HFFc6 (cell line): ENCODE data around the gene CACNA1G. TPM values are rescaled to one million over a fixed set of nuclear protein-coding genes. Genes with fewer than 3 reads are reported as not detected.

Experiments used
- DNase-seq: peaks from one replicate; pipeline ENCODE4 v3.0.0-alpha.2; 2018
- H3K27ac Mint-ChIP-seq: 2 replicates; pipeline ENCODE4 v1.8.0; 2020; ENCODE audit warnings: mild to moderate bottlenecking, mixed read lengths
- H3K27me3 Mint-ChIP-seq: 2 replicates; pipeline ENCODE4 v1.8.0; 2021; ENCODE audit warnings: mild to moderate bottlenecking, moderate library complexity, mixed read lengths; ENCODE audit not compliant: insufficient read depth
- H3K36me3 Mint-ChIP-seq: 2 replicates; pipeline ENCODE4 v1.8.0; 2021; ENCODE audit warnings: low read depth, mixed read lengths
- H3K4me1 Mint-ChIP-seq: 2 replicates; pipeline ENCODE4 v1.8.0; 2020; ENCODE audit warnings: low read depth, mixed read lengths
- H3K4me3 Mint-ChIP-seq: 2 replicates; pipeline ENCODE4 v1.8.0; 2020; ENCODE audit warnings: mild to moderate bottlenecking, moderate library complexity, mixed read lengths
- H3K9me3 Mint-ChIP-seq: 2 replicates; pipeline ENCODE4 v1.8.0; 2020; ENCODE audit warnings: mild to moderate bottlenecking, mixed read lengths
- total RNA-seq, 6 experiments: library from RNA; stranded (reverse); fragmentation: NEBNext Ultra II Directional; extraction: Animal tissue kit (Norgen Biotek cat#: 25700); gene quantifications; 2 replicates in 1 of 6; 3 replicates in 5 of 6; pipeline ENCODE4 v1.2.3, GENCODE V29; 2021
- TF ChIP-seq, protein P1 (sequence below): fragments of 200-600 bp; sonication (generic); IDR thresholded peaks from 2 replicates; pipeline ENCODE4 v1.5.0; 2021; ENCODE audit warnings: antibody characterized with exemption, mild to moderate bottlenecking

Gene CACNA1G
- total RNA-seq, 6 experiments from 2014 or later: 0.03 to 0.19 (median 0.05) TPM; not detected in 1

DNA sequence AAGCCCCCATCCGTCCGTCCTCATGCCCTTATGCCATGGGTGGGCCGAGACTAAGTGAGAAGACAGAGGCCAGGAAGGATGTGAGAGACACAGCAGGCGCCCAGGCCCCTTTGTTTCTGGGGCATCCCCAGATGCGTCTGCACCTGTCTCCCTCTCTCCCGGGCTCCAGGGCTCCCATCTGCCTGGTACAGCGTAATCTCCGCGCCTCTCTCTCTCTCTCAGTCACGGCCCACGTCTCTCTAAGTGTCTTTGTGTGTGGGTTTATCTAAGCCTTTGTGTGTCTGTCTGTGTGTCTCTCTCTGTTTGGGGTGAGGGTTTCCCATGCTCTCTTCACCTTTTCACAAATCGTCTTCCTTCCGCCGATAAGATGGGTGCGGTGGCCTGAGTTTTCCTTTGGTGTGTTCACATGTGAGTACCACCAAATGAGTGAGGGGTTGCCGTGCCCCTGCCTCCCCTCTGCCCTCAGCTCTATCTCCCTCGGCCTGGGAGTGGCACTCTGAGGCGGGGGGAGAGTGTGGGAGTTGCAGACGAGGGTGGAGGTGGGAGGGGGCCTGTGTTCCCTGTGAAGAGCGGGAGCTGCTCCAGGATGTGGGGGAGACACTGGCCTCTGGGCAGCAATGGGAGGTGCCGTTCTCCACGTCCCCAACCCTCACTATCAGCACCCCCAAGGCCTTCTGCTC, 48.3 kb downstream of the CACNA1G start:
- Mint-ChIP-seq H3K36me3 (no peaks in the 10 kb centered on the region), H3K4me1 (no peaks in the 10 kb centered on the region), H3K27ac (no peak overlapping the region), H3K4me3 (no peak overlapping the region), H3K9me3 (no peaks in the 10 kb centered on the region), H3K27me3 (peaks cover 43% of the 10 kb centered on the region)
- no peak for DNase-seq
- TF ChIP-seq, protein P1, sequence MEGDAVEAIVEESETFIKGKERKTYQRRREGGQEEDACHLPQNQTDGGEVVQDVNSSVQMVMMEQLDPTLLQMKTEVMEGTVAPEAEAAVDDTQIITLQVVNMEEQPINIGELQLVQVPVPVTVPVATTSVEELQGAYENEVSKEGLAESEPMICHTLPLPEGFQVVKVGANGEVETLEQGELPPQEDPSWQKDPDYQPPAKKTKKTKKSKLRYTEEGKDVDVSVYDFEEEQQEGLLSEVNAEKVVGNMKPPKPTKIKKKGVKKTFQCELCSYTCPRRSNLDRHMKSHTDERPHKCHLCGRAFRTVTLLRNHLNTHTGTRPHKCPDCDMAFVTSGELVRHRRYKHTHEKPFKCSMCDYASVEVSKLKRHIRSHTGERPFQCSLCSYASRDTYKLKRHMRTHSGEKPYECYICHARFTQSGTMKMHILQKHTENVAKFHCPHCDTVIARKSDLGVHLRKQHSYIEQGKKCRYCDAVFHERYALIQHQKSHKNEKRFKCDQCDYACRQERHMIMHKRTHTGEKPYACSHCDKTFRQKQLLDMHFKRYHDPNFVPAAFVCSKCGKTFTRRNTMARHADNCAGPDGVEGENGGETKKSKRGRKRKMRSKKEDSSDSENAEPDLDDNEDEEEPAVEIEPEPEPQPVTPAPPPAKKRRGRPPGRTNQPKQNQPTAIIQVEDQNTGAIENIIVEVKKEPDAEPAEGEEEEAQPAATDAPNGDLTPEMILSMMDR: no peak

DNA sequence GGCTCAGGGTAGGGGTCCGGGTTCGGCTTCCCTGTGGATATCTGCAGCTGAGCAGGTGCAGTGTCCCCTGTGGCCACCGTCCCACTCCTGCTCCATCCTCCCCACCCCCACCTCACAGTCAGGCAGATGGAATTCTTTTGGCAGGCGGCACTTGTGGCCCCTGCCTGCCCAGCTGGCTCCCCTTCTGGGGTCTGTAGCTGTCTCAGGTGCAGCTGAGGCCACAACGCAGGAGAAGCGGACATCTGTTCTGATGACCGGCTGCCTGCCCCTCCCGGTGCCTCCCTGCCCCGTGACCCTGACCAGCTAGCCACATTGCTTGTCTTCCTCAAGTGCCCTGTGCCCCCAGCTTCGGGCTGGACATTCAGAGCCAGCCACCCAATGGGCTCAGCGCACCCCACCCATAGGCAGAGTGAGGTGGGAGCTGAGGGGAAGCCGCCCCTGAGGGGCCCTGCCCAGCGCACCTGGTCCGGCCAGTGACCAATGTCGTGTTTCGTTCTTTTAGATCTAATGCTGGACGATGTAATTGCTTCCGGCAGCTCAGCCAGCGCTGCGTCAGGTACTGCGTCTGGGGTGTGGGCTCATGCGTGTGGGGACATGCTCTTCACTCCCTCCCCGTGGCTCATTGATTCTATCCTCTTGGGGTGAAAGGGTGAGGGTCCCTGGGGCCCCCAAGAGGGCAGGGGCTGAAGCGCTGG, 49.0 kb downstream of the CACNA1G start:
- DNase-seq: no peak
- no peaks in the 10 kb centered on the region for H3K9me3 Mint-ChIP-seq
- no peak overlapping the region for H3K4me3 Mint-ChIP-seq
- TF ChIP-seq, protein P1: no peak
- no peak overlapping the region for H3K27ac Mint-ChIP-seq
- H3K27me3 Mint-ChIP-seq: peaks cover 43% of the 10 kb centered on the region
- no peaks in the 10 kb centered on the region for H3K4me1 Mint-ChIP-seq
- H3K36me3 Mint-ChIP-seq: no peaks in the 10 kb centered on the region

DNA sequence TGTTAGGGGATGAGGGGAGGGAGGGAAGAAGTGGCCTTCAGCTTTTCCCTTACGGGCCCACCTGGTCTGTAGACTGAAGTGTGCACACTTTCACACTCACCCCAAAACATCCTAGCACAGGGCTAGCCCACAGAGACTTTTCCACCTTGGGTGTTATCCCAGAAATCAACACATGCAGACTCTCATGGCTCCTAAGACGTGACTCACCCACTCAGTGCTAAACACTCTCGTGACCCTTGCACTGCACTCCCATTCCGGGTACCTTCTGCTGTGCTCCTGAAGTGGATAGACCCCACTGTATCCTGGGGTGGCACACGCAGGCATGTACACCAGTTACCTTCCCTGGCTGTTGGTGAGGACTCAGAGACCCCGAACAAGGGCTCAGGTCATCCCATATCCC, 51.1 kb downstream of the CACNA1G start:
- Mint-ChIP-seq H3K36me3 (no peaks in the 10 kb centered on the region), H3K27me3 (peaks cover 42% of the 10 kb centered on the region), H3K9me3 (no peaks in the 10 kb centered on the region), H3K4me3 (no peak overlapping the region), H3K27ac (no peak overlapping the region), H3K4me1 (0 out of 2 replicates have a peak, but pooled peaks cover 5% of the 10 kb centered on the region)
- no peak for DNase-seq
- TF ChIP-seq, protein P1: no peak

DNA sequence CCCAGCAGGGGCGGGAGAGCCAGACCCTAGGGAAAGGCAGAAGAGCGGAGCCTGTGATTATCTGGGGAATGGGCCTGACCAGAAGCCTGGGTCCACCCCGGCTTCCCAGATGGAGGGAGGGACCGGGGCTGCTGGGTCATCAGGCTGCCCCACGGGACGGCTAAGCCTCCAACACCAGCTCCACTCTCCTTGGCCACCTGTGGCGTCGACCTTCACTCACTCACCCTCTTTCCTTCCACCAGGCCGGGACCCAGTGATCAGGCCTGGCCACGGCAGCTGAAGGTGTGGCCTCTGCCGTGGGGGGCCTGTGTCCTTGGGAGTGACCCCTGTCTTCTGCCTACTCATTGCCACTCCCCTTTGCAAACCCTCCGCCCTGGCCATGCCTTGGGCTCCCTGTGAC, 51.8 kb downstream of the CACNA1G start:
- no peak for DNase-seq
- H3K27ac Mint-ChIP-seq: no peak overlapping the region
- H3K36me3 Mint-ChIP-seq: no peaks in the 10 kb centered on the region
- TF ChIP-seq, protein P1: no peak
- no peaks in the 10 kb centered on the region for H3K9me3 Mint-ChIP-seq
- H3K27me3 Mint-ChIP-seq: peaks cover 36% of the 10 kb centered on the region
- H3K4me3 Mint-ChIP-seq: no peak overlapping the region
- 0 out of 2 replicates have a peak, but pooled peaks cover 5% of the 10 kb centered on the region for H3K4me1 Mint-ChIP-seq

DNA sequence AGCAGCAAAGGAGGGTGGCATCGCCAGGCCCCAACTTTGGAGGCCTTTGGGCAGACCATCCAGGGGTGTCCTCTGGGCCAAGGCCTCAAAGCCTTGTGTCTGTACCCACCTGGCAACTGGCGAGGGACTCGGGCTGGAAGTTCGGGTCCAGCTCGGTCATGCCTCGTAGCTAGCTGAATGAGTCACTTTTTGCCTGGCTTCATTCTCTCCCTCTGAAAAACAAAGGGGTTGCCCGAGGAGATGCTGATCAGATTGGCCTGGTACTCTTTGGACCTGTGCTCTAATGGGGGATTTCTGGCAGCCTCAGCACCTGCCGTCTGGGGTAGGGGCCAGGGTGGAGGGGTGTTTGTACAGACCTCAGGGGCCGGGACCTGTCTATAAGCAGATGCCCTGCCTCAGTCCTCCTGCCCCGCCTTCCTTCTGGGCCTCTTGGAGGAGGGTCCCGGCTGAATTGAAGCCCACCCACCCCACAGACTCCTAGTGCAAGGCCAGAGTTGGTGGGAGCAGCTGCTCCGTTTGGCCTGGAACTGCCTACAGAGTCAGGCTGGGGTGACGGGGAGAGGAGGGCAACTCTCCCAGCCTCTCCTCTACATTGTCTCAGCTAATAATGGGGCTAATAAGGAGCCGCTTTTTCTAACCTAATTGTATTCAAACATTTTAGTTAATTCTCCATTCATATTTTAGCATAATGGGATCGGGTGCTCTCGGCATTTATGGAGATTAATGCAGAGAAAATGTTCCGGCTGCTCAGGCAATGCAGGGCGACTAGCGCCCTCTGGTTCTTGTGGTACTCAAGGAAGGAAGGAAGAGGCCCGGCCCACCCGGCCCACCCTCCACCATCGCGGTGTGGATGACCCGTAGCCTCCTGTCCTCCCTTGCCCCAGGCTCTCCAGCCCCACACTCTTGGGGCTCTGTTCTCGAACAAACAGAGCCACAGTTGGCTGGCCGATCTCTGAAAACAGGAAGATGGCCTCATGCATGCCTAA, 52.8 kb downstream of the CACNA1G start:
- DNase-seq: no peak

More for the DNA sequence above, 52.8 kb downstream of the CACNA1G start:
- H3K4me3 Mint-ChIP-seq: no peak overlapping the region
- TF ChIP-seq, protein P1: peak; percentile 14; the same call in 1 of the 2 replicates
- H3K9me3 Mint-ChIP-seq: no peaks in the 10 kb centered on the region
- peaks cover 9% of the 10 kb centered on the region for H3K4me1 Mint-ChIP-seq
- no peak overlapping the region for H3K27ac Mint-ChIP-seq
- peaks cover 31% of the 10 kb centered on the region for H3K27me3 Mint-ChIP-seq
- no peaks in the 10 kb centered on the region for H3K36me3 Mint-ChIP-seq
